Smooth muscle cell (in vitro differentiated cells): ENCODE measurements around the gene TTF1. TPM values are rescaled to one million over a fixed set of nuclear protein-coding genes. Genes with fewer than 3 reads are reported as not detected.
"Not testable (repeated sequence)": the region's sequence is repeated elsewhere in the genome, so short reads cannot be mapped to it uniquely, and the experiment has no call there.

Experiments used
- DNase-seq: peaks from one replicate; lab custom pipeline; 2025; ENCODE audit not compliant: unreplicated experiment; lab: John Stamatoyannopoulos, UW
- H2AFZ ChIP-seq: fragments of 200-600 bp; sonication (generic); 2 replicates; pipeline ENCODE4 v1.6.0; 2016; ENCODE audit warnings: antibody characterized with exemption, low read depth, mild to moderate bottlenecking
- H3F3A ChIP-seq: fragments of 200-600 bp; sonication (generic); 2 replicates; pipeline ENCODE4 v1.6.0; 2017; ENCODE audit warnings: antibody characterized with exemption, low read depth
- H3K27ac ChIP-seq: fragments of 200-600 bp; sonication (generic); 2 replicates; pipeline ENCODE4 v1.5.1; 2016; ENCODE audit warnings: low read depth, mild to moderate bottlenecking
- H3K27me3 ChIP-seq: fragments of 200-600 bp; sonication (generic); 2 replicates; pipeline ENCODE4 v1.6.1; 2016; ENCODE audit warnings: low read depth, mild to moderate bottlenecking
- H3K36me3 ChIP-seq: fragments of 200-600 bp; sonication (generic); 2 replicates; pipeline ENCODE4 v1.5.1; 2016; ENCODE audit warnings: low read depth
- H3K4me1 ChIP-seq: fragments of 200-600 bp; sonication (generic); 2 replicates; pipeline ENCODE4 v1.5.1; 2016; ENCODE audit warnings: low read depth
- H3K4me2 ChIP-seq: fragments of 200-600 bp; sonication (generic); 2 replicates; pipeline ENCODE4 v1.6.0; 2016; ENCODE audit warnings: mild to moderate bottlenecking
- H3K4me3 ChIP-seq: fragments of 200-600 bp; sonication (generic); 2 replicates; pipeline ENCODE4 v1.5.1; 2016; ENCODE audit warnings: mild to moderate bottlenecking
- H3K79me2 ChIP-seq: fragments of 200-600 bp; sonication (generic); 2 replicates; pipeline ENCODE4 v1.6.0; 2016; ENCODE audit warnings: low read depth, mild to moderate bottlenecking
- H3K9ac ChIP-seq: fragments of 200-600 bp; sonication (generic); 2 replicates; pipeline ENCODE4 v1.6.0; 2016; ENCODE audit warnings: low read depth
- H3K9me3 ChIP-seq: fragments of 200-600 bp; sonication (generic); replicated peaks from 2 replicates; pipeline ENCODE4 v1.5.1; 2016; ENCODE audit warnings: low read depth
- H4K20me1 ChIP-seq: fragments of 200-600 bp; sonication (generic); 2 replicates; pipeline ENCODE4 v1.6.0; 2016; ENCODE audit warnings: low read depth
- CTCF ChIP-seq: fragments of 200-600 bp; sonication (generic); IDR thresholded peaks from 2 replicates; pipeline ENCODE4 v1.5.1; 2017; ENCODE audit warnings: borderline replicate concordance, mild to moderate bottlenecking, antibody characterized with exemption; ENCODE audit not compliant: insufficient read depth, poor library complexity, severe bottlenecking
- WGBS: methylation state at CpG from one replicate; pipeline ENCODE4 v1.1.7; 2016; ENCODE audit warnings: low lambda C conversion rate; 5-methylcytosine and 5-hydroxymethylcytosine counted together
- polyA plus RNA-seq: library from polyadenylated mRNA; unstranded; fragments of >200 nt; fragmentation: Nextera tagmentation; extraction: Ambion mirVana; gene quantifications from 2 replicates; pipeline ENCODE4 v1.2.1, GENCODE V29; 2016
- total RNA-seq: library from RNA; depleted of rRNA; stranded (reverse); fragments of >200 nt; gene quantifications from 2 replicates; pipeline ENCODE4 v1.2.3, GENCODE V29; 2014

Gene TTF1
- total and polyA plus RNA-seq, 2 experiments from 2014 or later = 5.5 to 16.4 TPM

DNA sequence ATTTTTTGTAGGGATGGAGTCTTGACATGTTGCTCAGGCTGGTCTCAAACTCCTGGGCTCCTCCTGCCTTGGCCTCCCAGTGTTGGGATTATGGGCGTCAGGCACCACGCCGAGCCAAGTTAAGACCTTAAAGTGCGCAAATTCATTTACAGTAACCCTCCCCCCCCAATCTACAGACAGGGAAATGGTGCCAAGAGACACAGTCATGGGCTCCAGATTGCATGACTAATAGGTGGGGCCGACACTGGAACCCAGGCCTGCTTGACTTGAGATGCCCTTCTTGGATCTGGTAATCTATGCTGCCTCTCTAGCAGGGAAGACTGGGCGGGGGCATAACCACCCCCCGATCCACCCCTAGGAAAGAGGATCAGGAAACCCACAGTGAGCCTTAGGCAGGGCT lies 19.5 kb downstream of the TTF1 start:
- Histone ChIP-seq H3K27me3 (no peaks in the 10 kb centered on the region), H3K27ac (no peak overlapping the region), H3K4me1 (no peaks in the 10 kb centered on the region), H3K36me3 (peaks cover 17% of the 10 kb centered on the region), H3F3A (no peaks in the 10 kb centered on the region), H4K20me1 (no peaks in the 10 kb centered on the region), H3K4me3 (no peak overlapping the region), H3K4me2 (no peak overlapping the region), H3K9ac (no peak overlapping the region), H2AFZ (no peak overlapping the region), H3K9me3 (no peaks in the 10 kb centered on the region), H3K79me2 (no peaks in the 10 kb centered on the region)
- no peak for TF ChIP-seq CTCF
- WGBS = 95% methylated on average over 7 of the region's 7 CpGs
- no peak for DNase-seq

GRCh38 chr9:132384376-132384775 lies 22.3 kb downstream of the TTF1 start:
- DNase-seq = no peak
- TF ChIP-seq CTCF = no peak
- no peaks in the 10 kb centered on the region for H3K36me3 ChIP-seq
- no peak overlapping the region for H3K4me3 ChIP-seq
- no peaks in the 10 kb centered on the region for H3K4me1 ChIP-seq
- H3K79me2 ChIP-seq = no peaks in the 10 kb centered on the region
- H4K20me1 ChIP-seq = no peaks in the 10 kb centered on the region
- peaks cover 2% of the 10 kb centered on the region for H3F3A ChIP-seq
- no peak overlapping the region for H3K4me2 ChIP-seq
- no peak overlapping the region for H2AFZ ChIP-seq
- no peaks in the 10 kb centered on the region for H3K9me3 ChIP-seq
- 98% methylated on average over 8 of the region's 8 CpGs for WGBS
- H3K9ac ChIP-seq = no peak overlapping the region
- H3K27ac ChIP-seq = no peak overlapping the region
- no peaks in the 10 kb centered on the region for H3K27me3 ChIP-seq

GRCh38 chr9:132383462-132383883 lies 23.2 kb downstream of the TTF1 start:
- 96% methylated on average over 10 of the region's 10 CpGs for WGBS
- H3K27me3 ChIP-seq = no peaks in the 10 kb centered on the region
- no peak for TF ChIP-seq CTCF

GRCh38 chr9:132381966-132382541 lies 24.6 kb downstream of the TTF1 start:
- no peaks in the 10 kb centered on the region for H3K36me3 ChIP-seq
- no peaks in the 10 kb centered on the region for H4K20me1 ChIP-seq
- no peak overlapping the region for H2AFZ ChIP-seq
- no peak overlapping the region for H3K27ac ChIP-seq
- H3K9me3 ChIP-seq = no peaks in the 10 kb centered on the region
- 97% methylated on average over 9 of the region's 9 CpGs for WGBS
- no peak overlapping the region for H3K4me3 ChIP-seq
- no peak for TF ChIP-seq CTCF
- no peaks in the 10 kb centered on the region for H3K79me2 ChIP-seq
- H3K4me2 ChIP-seq = no peak overlapping the region
- H3K9ac ChIP-seq = no peak overlapping the region
- no peak for DNase-seq
- no peaks in the 10 kb centered on the region for H3K27me3 ChIP-seq
- no peaks in the 10 kb centered on the region for H3K4me1 ChIP-seq
- peaks cover 3% of the 10 kb centered on the region for H3F3A ChIP-seq

More at GRCh38 chr9:132383462-132383883, 23.2 kb downstream of the TTF1 start:
- no peak for DNase-seq
- Histone ChIP-seq H3K79me2 (no peaks in the 10 kb centered on the region), H3K9ac (no peak overlapping the region), H3K4me2 (no peak overlapping the region), H4K20me1 (no peaks in the 10 kb centered on the region), H3F3A (peaks cover 3% of the 10 kb centered on the region), H3K4me3 (no peak overlapping the region), H3K27ac (no peak overlapping the region), H3K36me3 (no peaks in the 10 kb centered on the region), H2AFZ (no peak overlapping the region), H3K4me1 (no peaks in the 10 kb centered on the region), H3K9me3 (no peaks in the 10 kb centered on the region)

DNA sequence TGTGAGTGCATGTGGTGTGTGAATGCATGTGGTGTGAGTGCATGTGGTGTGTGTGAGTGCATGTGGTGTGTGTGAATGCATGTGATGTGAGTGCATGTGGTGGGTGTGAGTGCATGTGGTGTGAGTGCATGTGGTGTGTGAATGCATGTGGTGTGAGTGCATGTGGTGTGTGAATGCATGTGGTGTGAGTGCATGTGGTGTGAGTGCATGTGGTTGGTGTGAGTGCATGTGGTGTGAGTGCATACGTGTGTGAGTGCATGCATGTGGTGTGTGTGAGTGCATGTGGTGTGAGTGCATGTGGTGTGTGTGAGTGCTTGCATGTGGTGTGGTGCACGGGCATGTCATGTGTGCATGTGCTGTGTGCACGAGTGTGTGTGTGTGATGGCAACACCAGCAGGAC lies 28.2 kb downstream of the TTF1 start:
- 100% methylated on average over 2 of the region's 3 CpGs for WGBS
- H3K27ac ChIP-seq, H3F3A ChIP-seq, H3K4me3 ChIP-seq, DNase-seq, H3K9me3 ChIP-seq, H3K27me3 ChIP-seq, H3K79me2 ChIP-seq, H3K9ac ChIP-seq, H2AFZ ChIP-seq, H3K4me1 ChIP-seq, H3K4me2 ChIP-seq, H4K20me1 ChIP-seq, H3K36me3 ChIP-seq: not testable (repeated sequence)

GRCh38 chr9:132377769-132378168 lies 28.9 kb downstream of the TTF1 start:
- WGBS = 83% methylated on average over 1 of the region's 2 CpGs
- not testable (repeated sequence) for H2AFZ ChIP-seq, H3K27ac ChIP-seq, H3K4me1 ChIP-seq, H3K27me3 ChIP-seq, H4K20me1 ChIP-seq, H3K36me3 ChIP-seq, H3K4me2 ChIP-seq, H3K9ac ChIP-seq, H3K79me2 ChIP-seq, DNase-seq, H3K4me3 ChIP-seq, H3K9me3 ChIP-seq, H3F3A ChIP-seq
